Body of pancreas (tissue), 4 donors: ENCODE results near the gene ACER1. TPM values are rescaled to one million over a fixed set of nuclear protein-coding genes. Genes with fewer than 3 reads are reported as not detected.

Source experiments
- ATAC-seq: fragments of 150-250 bp; one replicate; pipeline ENCODE4 v1.9.1; 2016
- DNase-seq, 4 donors: peaks; one replicate each; pipeline ENCODE4 v3.0.0-alpha.2; 2019
- H3K27ac ChIP-seq, 4 donors: fragments of 200-600 bp; sonication (generic); 1 replicate in 3 of 4; 2 replicates in 1 of 4; pipeline versions ENCODE4 v1.5.1 to v1.6.1; 2016 to 2019; ENCODE audit warnings: mild to moderate bottlenecking in 1 of 4, mixed read lengths in 1 of 4, moderate library complexity in 1 of 4
- H3K27me3 ChIP-seq, 2 donors: fragments of 200-600 bp; sonication (generic); one replicate each; pipeline ENCODE4 v1.6.0; 2016; ENCODE audit warnings: mild to moderate bottlenecking in 1 of 2
- H3K36me3 ChIP-seq, 2 donors: fragments of 200-600 bp; sonication (generic); replicated peaks in 1 of 2; 2 replicates each; pipeline ENCODE4 v1.5.1; 2016; ENCODE audit warnings: low read depth in 2 of 2; ENCODE audit not compliant: insufficient read depth in 1 of 2
- H3K4me1 ChIP-seq: fragments of 200-600 bp; sonication (generic); one replicate; pipeline ENCODE4 v1.6.0; 2016
- H3K4me3 ChIP-seq, 2 donors: fragments of 200-600 bp; sonication (generic); 1 replicate in 1 of 2; 2 replicates in 1 of 2; pipeline ENCODE4 v1.5.1; 2016 to 2019
- H3K9me3 ChIP-seq, 3 donors: fragments of 200-600 bp; sonication (generic); 1 replicate in 2 of 3; 2 replicates in 1 of 3; pipeline ENCODE4 v1.5.1; 2016
- POLR2A ChIP-seq, 3 donors: fragments of 450-650 bp; IDR thresholded peaks; one replicate each; pipeline ENCODE4 v1.6.1; 2016; ENCODE audit warnings: antibody characterized with exemption in 3 of 3, mild to moderate bottlenecking in 2 of 3
- WGBS, 2 donors: methylation state at CpG; one replicate each; pipeline ENCODE4 v1.1.5; 2017; 5-methylcytosine and 5-hydroxymethylcytosine counted together
- intact Hi-C: fragments of 100-400 bp; cut with DNase I; formaldehyde crosslinking; loops from one replicate; pipeline ENCODE4 v1.15.1; 2023
- total RNA-seq, 2 donors: library from RNA; depleted of rRNA; stranded (reverse); fragments of >200 nt; gene quantifications; one replicate each; pipeline ENCODE4 v1.1.0, GENCODE V29; 2016
- TF ChIP-seq, protein P1 (sequence below), 7 experiments: fragments of 450-650 bp in 4 of 7; fragments of 200-600 bp in 3 of 7; sonication (generic) in 3 of 7; IDR thresholded peaks; one replicate each; pipeline ENCODE4 v1.5.1; 2016 to 2019; ENCODE audit warnings: antibody characterized with exemption in 7 of 7

The ACER1 gene
- total RNA-seq, 2 donors from 2014 or later = not detected

DNA sequence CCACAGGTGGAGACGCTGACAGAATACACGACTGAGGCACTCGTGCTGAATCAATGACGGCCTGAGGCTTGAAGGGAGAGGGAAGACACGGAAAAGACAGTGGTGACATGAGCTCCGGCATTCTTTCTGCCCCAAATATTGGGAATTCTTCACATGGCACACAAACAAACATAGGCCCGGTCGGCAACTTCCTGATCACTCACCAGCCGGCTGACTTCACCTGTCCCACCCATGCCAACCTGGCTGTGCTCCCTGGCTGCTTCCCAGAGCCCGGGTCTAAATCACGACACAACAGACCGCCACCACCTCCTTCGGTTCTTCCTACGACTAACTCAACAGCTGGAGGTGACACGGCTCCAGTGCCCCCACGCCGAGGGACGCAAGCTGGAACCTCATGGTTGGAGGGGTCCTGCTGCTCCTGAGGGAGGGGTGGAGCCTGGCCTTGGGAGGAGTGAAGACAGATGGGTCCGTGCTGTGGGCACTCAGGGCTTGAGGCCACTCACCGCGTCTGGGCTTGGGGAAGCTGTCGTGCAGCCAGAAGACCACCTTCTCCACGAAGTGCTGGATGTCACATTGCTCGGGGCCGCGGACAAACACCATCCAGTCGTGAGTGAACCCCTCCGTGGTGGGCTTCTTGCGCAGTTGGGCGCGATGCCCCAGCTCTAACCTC lies 63.2 kb downstream of the ACER1 start:
- Histone ChIP-seq H3K4me1 (peaks cover 54% of the 10 kb centered on the region), H3K27me3 (no peaks in the 10 kb centered on the region), H3K9me3 (no peaks in the 10 kb centered on the region), H3K36me3 (peaks cover 0 to 4% of the 10 kb centered on the region in 2 donors), H3K4me3 (no peak overlapping the region), H3K27ac (no peak overlapping the region)
- TF ChIP-seq, protein P1, sequence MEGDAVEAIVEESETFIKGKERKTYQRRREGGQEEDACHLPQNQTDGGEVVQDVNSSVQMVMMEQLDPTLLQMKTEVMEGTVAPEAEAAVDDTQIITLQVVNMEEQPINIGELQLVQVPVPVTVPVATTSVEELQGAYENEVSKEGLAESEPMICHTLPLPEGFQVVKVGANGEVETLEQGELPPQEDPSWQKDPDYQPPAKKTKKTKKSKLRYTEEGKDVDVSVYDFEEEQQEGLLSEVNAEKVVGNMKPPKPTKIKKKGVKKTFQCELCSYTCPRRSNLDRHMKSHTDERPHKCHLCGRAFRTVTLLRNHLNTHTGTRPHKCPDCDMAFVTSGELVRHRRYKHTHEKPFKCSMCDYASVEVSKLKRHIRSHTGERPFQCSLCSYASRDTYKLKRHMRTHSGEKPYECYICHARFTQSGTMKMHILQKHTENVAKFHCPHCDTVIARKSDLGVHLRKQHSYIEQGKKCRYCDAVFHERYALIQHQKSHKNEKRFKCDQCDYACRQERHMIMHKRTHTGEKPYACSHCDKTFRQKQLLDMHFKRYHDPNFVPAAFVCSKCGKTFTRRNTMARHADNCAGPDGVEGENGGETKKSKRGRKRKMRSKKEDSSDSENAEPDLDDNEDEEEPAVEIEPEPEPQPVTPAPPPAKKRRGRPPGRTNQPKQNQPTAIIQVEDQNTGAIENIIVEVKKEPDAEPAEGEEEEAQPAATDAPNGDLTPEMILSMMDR (IDR thresholded peaks at IDR 0.05) = no peak
- no peak for TF ChIP-seq POLR2A (IDR thresholded peaks at IDR 0.05)
- intact Hi-C loops = no loop called here
- 82 to 88% methylated on average over 31 of the region's 31 CpGs for WGBS, 2 donors
- ATAC-seq = no peak
- DNase-seq = no peak

GRCh38 chr19:6269101-6269886 lies 64.1 kb downstream of the ACER1 start:
- Histone ChIP-seq H3K36me3 (peaks cover 0 to 4% of the 10 kb centered on the region in 2 donors), H3K27ac (no peak overlapping the region), H3K4me1 (peaks cover 45% of the 10 kb centered on the region), H3K27me3 (no peaks in the 10 kb centered on the region), H3K9me3 (no peaks in the 10 kb centered on the region), H3K4me3 (no peak overlapping the region)
- intact Hi-C loops = loop anchor here (5.0 kb wide), 1 partner anchor 37 kb away; no protein-coding TSS in a partner anchor
- ATAC-seq = no peak
- TF ChIP-seq, protein P1 (IDR thresholded peaks at IDR 0.05) = no peak
- TF ChIP-seq POLR2A (IDR thresholded peaks at IDR 0.05) = no peak
- 86 to 89% methylated on average over 31 to 33 of the region's 33 CpGs for WGBS, 2 donors
- DNase-seq = no peak

DNA sequence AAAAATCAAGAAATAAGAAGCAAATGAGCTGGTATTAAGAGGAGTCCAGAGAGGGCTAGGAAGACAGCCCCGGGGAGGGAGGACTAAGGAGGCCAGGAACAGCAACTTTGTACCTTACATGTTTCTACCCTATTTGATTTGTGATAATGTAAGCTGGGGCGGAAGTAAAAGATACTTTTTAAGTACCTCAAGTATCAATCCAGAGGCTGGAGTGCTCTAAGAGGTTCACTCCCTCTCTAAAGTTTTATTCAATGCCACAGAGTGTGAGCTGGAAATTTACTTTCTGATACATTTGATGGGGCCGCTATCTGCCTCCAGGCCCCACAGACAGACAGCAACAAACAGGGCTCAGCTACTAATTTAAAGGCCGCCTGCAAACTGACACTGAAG lies 65.0 kb downstream of the ACER1 start:
- Histone ChIP-seq H3K36me3 (peaks cover 0 to 4% of the 10 kb centered on the region in 2 donors), H3K9me3 (no peaks in the 10 kb centered on the region), H3K4me3 (no peak overlapping the region), H3K4me1 (peaks cover 36% of the 10 kb centered on the region), H3K27ac (no peak overlapping the region), H3K27me3 (no peaks in the 10 kb centered on the region)
- intact Hi-C loops = loop anchor here (5.0 kb wide), 1 partner anchor 36 kb away; no protein-coding TSS in a partner anchor
- DNase-seq (no peak), ATAC-seq (no peak)
- 83 to 87% methylated on average over 4 of the region's 4 CpGs for WGBS, 2 donors
- TF ChIP-seq, protein P1 (IDR thresholded peaks at IDR 0.05) = no peak
- TF ChIP-seq POLR2A (IDR thresholded peaks at IDR 0.05) = no peak

DNA sequence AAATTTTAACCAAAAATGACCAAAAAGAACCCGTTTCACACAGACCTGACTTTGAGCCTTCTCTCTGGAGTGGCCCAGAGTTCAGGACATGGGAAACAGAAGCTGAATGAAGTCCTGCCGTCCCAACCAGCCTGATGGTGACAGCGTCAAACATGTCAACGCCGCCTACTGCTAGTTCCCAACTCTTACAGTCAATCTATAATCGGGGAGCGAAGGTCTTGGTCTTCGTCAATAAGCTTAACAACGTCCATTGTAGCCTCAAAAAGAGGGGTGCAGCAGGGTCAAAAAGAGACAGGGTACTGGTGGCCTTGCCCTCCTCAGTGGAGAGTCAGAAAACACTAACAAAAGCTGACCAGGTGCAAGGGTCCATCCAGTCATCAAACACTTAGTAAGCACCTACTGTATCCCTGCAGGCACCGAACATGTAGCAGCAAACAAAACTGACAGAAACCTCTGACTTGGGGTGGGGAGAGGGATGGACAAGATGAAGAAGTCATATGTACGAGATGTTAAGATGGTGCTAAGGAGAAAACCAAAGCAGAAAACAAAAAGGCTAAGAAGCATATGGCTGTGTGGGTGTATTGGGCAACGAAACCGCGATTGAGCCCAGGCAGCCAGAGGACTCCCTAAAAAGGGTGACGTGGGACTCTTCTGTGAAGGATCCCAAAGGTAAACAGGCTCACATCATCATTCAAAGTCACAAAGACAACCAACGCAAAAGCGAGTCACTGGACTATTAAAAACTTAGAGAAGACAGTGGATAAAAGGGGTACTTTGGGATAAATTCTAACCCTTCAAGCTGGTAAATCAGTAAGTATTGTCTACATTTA lies 65.6 kb downstream of the ACER1 start:
- DNase-seq = no peak
- ATAC-seq = no peak
- no peak for TF ChIP-seq POLR2A (IDR thresholded peaks at IDR 0.05)
- TF ChIP-seq, protein P1 (IDR thresholded peaks at IDR 0.05) = no peak
- Histone ChIP-seq H3K9me3 (no peaks in the 10 kb centered on the region), H3K4me1 (peaks cover 30% of the 10 kb centered on the region), H3K36me3 (peaks cover 0 to 4% of the 10 kb centered on the region in 2 donors), H3K4me3 (no peak overlapping the region), H3K27ac (no peak overlapping the region), H3K27me3 (no peaks in the 10 kb centered on the region)
- intact Hi-C loops = loop anchor here (5.0 kb wide), 1 partner anchor 35 kb away; no protein-coding TSS in a partner anchor
- WGBS, 2 donors = 80 to 86% methylated on average over 17 of the region's 17 CpGs
